H1 (cell line): Measurements from ENCODE around the gene SLC28A1. TPM values are rescaled to one million over a fixed set of nuclear protein-coding genes. Genes with fewer than 3 reads are reported as not detected.

ENCODE experiments used
- CTCF ChIA-PET: fragments of 300-600 bp; sonication (Branson Sonifier 250); formaldehyde crosslinking; loops from one replicate; lab custom pipeline; 2021; ENCODE audit not compliant: partially characterized antibody; lab: Charles Lee
- POLR2A ChIA-PET: fragments of 300-600 bp; sonication (Branson Sonifier 250); formaldehyde crosslinking; loops from one replicate; lab custom pipeline; 2021; ENCODE audit warnings: inconsistent platforms; ENCODE audit not compliant: partially characterized antibody; lab: Charles Lee
- DNase-seq, 2 experiments: peaks; one replicate each; pipeline versions ENCODE4 v3.0.0 to v3.0.0-alpha.2; 2010 to 2022; ENCODE audit warnings: low spot score in 2 of 2, low read depth in 1 of 2, mixed read lengths in 1 of 2
- FAIRE-seq: peaks from 2 replicates; lab custom pipeline; 2011; peaks lifted over from hg19 to GRCh38; lab: Jason Lieb, UNC
- H2AFZ ChIP-seq: 2 replicates; pipeline ENCODE4 v1.8.1; 2012; ENCODE audit warnings: low read length, inconsistent platforms
- H2AK5ac ChIP-seq: 2 replicates; pipeline ENCODE4 v1.6.1; 2013; ENCODE audit warnings: low read depth, low read length
- H2BK120ac ChIP-seq: replicated peaks from 2 replicates; pipeline ENCODE3; 2013; ENCODE audit warnings: low read depth, low read length, inconsistent platforms
- H2BK12ac ChIP-seq: 2 replicates; pipeline ENCODE4 v1.6.1; 2013; ENCODE audit warnings: low read depth, low read length
- H2BK15ac ChIP-seq: 2 replicates; pipeline ENCODE4 v1.6.1; 2013; ENCODE audit warnings: low read length
- H2BK20ac ChIP-seq: 2 replicates; pipeline ENCODE4 v1.6.1; 2013; ENCODE audit warnings: low read length
- H2BK5ac ChIP-seq: 2 replicates; pipeline ENCODE4 v1.6.1; 2013; ENCODE audit warnings: low read depth, low read length
- H3K14ac ChIP-seq: 2 replicates; pipeline ENCODE4 v1.6.1; 2013; ENCODE audit warnings: inconsistent platforms; ENCODE audit not compliant: insufficient read length
- H3K18ac ChIP-seq: 2 replicates; pipeline ENCODE4 v1.6.1; 2013; ENCODE audit warnings: low read length; ENCODE audit errors: extremely low read depth
- H3K23ac ChIP-seq: 2 replicates; pipeline ENCODE4 v1.6.1; 2013; ENCODE audit warnings: inconsistent platforms; ENCODE audit not compliant: insufficient read length
- H3K23me2 ChIP-seq: 2 replicates; pipeline ENCODE4 v1.6.1; 2013; ENCODE audit warnings: low read depth, low read length
- H3K27ac ChIP-seq: 2 replicates; pipeline ENCODE4 v1.6.1; 2011; ENCODE audit warnings: low read depth, low read length, inconsistent platforms
- H3K27me3 ChIP-seq, 4 experiments: replicated peaks in 1 of 4; 1 replicate in 1 of 4; 2 replicates in 3 of 4; pipeline versions ENCODE4 v1.6.1 to v1.8.1; 2011 to 2013; ENCODE audit warnings: low read length in 3 of 4, mild to moderate bottlenecking in 3 of 4, inconsistent platforms in 2 of 4, mixed read lengths in 2 of 4, moderate library complexity in 1 of 4; ENCODE audit not compliant: control insufficient read depth in 3 of 4, insufficient read depth in 3 of 4; ENCODE audit errors: extremely low read depth in 1 of 4
- H3K36me3 ChIP-seq, 4 experiments: 2 replicates each; pipeline versions ENCODE4 v1.6.1 to v1.8.1; 2011 to 2013; ENCODE audit warnings: mild to moderate bottlenecking in 4 of 4, low read length in 3 of 4, moderate library complexity in 2 of 4, control low read depth in 1 of 4, inconsistent platforms in 1 of 4; ENCODE audit not compliant: insufficient read depth in 4 of 4, control insufficient read depth in 2 of 4
- H3K4ac ChIP-seq: replicated peaks from 2 replicates; pipeline ENCODE3; 2013; ENCODE audit warnings: low read length, low read depth, mixed read lengths, inconsistent platforms; ENCODE audit not compliant: insufficient read length
- H3K4me1 ChIP-seq, 4 experiments: replicated peaks in 1 of 4; 1 replicate in 1 of 4; 2 replicates in 3 of 4; pipeline versions ENCODE4 v1.6.1 to v1.8.1; 2011 to 2013; ENCODE audit warnings: low read length in 3 of 4, inconsistent platforms in 2 of 4, mixed read lengths in 1 of 4; ENCODE audit not compliant: insufficient read depth in 4 of 4, control insufficient read depth in 3 of 4
- H3K4me2 ChIP-seq, 2 experiments: 2 replicates each; pipeline versions ENCODE4 v1.6.1 to v1.8.1; 2011 to 2013; ENCODE audit warnings: low read depth in 2 of 2, low read length in 2 of 2, control low read depth in 1 of 2, inconsistent platforms in 1 of 2, mild to moderate bottlenecking in 1 of 2; ENCODE audit not compliant: insufficient read depth in 1 of 2
- H3K4me3 ChIP-seq, 4 experiments: fragments of 200-600, 300-600 bp in 1 of 4; sonication (generic), shearing (Covaris generic), sonication (Bioruptor Twin) in 1 of 4; 2 replicates each; pipeline versions ENCODE4 v1.5.1 to v1.8.1; 2011 to 2016; ENCODE audit warnings: low read length in 4 of 4, low read depth in 3 of 4, control low read depth in 2 of 4, inconsistent platforms in 2 of 4, mild to moderate bottlenecking in 2 of 4, mixed read lengths in 1 of 4, moderate library complexity in 1 of 4; ENCODE audit not compliant: insufficient read depth in 2 of 4; ENCODE audit errors: extremely low read depth in 1 of 4
- H3K56ac ChIP-seq: replicated peaks from 2 replicates; pipeline ENCODE3; 2013; ENCODE audit warnings: low read depth, mild to moderate bottlenecking, mixed read lengths, low read length, inconsistent platforms; ENCODE audit not compliant: insufficient read length
- H3K79me1 ChIP-seq: 2 replicates; pipeline ENCODE4 v1.6.1; 2013; ENCODE audit warnings: low read depth, low read length, control low read depth
- H3K79me2 ChIP-seq, 2 experiments: 2 replicates each; pipeline versions ENCODE4 v1.6.1 to v1.8.1; 2012 to 2013; ENCODE audit warnings: low read length in 2 of 2, mild to moderate bottlenecking in 2 of 2, inconsistent platforms in 1 of 2; ENCODE audit not compliant: insufficient read depth in 2 of 2, control insufficient read depth in 1 of 2
- H3K9ac ChIP-seq, 4 experiments: replicated peaks in 1 of 4; 1 replicate in 1 of 4; 2 replicates in 3 of 4; pipeline versions ENCODE4 v1.6.1 to v1.8.1; 2011 to 2013; ENCODE audit warnings: low read depth in 3 of 4, low read length in 3 of 4, control low read depth in 2 of 4, mild to moderate bottlenecking in 2 of 4, moderate library complexity in 2 of 4, inconsistent platforms in 1 of 4; ENCODE audit errors: extremely low read depth in 1 of 4
- H3K9me3 ChIP-seq, 2 experiments: 2 replicates each; pipeline versions ENCODE4 v1.6.1 to v1.8.1; 2012 to 2013; ENCODE audit warnings: mild to moderate bottlenecking in 2 of 2, moderate library complexity in 2 of 2, control low read depth in 1 of 2, inconsistent platforms in 1 of 2, low read depth in 1 of 2, low read length in 1 of 2, mixed read lengths in 1 of 2; ENCODE audit not compliant: insufficient read depth in 2 of 2
- H4K20me1 ChIP-seq, 2 experiments: replicated peaks in 1 of 2; 2 replicates each; pipeline versions ENCODE3 to v1.8.1; 2011 to 2013; ENCODE audit warnings: inconsistent platforms in 2 of 2, low read length in 2 of 2, mild to moderate bottlenecking in 1 of 2; ENCODE audit not compliant: insufficient read depth in 2 of 2, control insufficient read depth in 1 of 2
- H4K5ac ChIP-seq: 2 replicates; pipeline ENCODE4 v1.6.1; 2013; ENCODE audit warnings: low read length, low read depth, mixed read lengths, inconsistent platforms; ENCODE audit not compliant: insufficient read length
- H4K8ac ChIP-seq: 2 replicates; pipeline ENCODE4 v1.8.0; 2013; ENCODE audit warnings: mild to moderate bottlenecking, moderate library complexity, low read length, inconsistent platforms; ENCODE audit not compliant: insufficient read depth; ENCODE audit errors: extremely low read depth
- H4K91ac ChIP-seq: replicated peaks from 2 replicates; pipeline ENCODE3; 2013; ENCODE audit warnings: low read length, mixed read lengths, inconsistent platforms; ENCODE audit not compliant: insufficient read length
- CTCF ChIP-seq, 3 experiments: IDR thresholded peaks; 1 replicate in 2 of 3; 2 replicates in 1 of 3; pipeline versions ENCODE4 v1.5.1 to v1.6.1; 2011; ENCODE audit warnings: low read length in 3 of 3, mild to moderate bottlenecking in 3 of 3, inconsistent platforms in 2 of 3, low read depth in 1 of 3, moderate library complexity in 1 of 3; ENCODE audit not compliant: insufficient read depth in 1 of 3; ENCODE audit errors: control extremely low read depth in 1 of 3
- RAD21 ChIP-seq, 2 experiments: IDR thresholded peaks in 1 of 2; conservative IDR thresholded peaks in 1 of 2; 2 replicates each; pipeline ENCODE4 v1.6.1; 2011; ENCODE audit warnings: low read depth in 2 of 2, low read length in 2 of 2, improper control_type of control experiment in 1 of 2, inconsistent platforms in 1 of 2, mild to moderate bottlenecking in 1 of 2, moderate library complexity in 1 of 2
- RBBP5 ChIP-seq: IDR thresholded peaks from 2 replicates; pipeline ENCODE4 v1.7.1; 2012; ENCODE audit warnings: low read depth, mild to moderate bottlenecking, inconsistent platforms, low read length, moderate library complexity, borderline replicate concordance
- YY1 ChIP-seq: IDR thresholded peaks from 2 replicates; pipeline ENCODE4 v1.6.1; 2011; ENCODE audit warnings: low read depth, mild to moderate bottlenecking, low read length
- ZNF274 ChIP-seq: IDR thresholded peaks from 2 replicates; pipeline ENCODE4 v1.7.0; 2012; ENCODE audit warnings: low read length, borderline replicate concordance; ENCODE audit errors: extremely low read depth
- whole genome bisulfite sequencing, 2 experiments: shearing (Covaris generic) in 1 of 2; methylation state at CpG; one replicate each; pipeline versions ENCODE4 v1.1.6 to v1.1.7; 2013 to 2015; ENCODE audit warnings: low lambda C conversion rate in 2 of 2, mixed read lengths in 2 of 2, inconsistent platforms in 1 of 2, low coverage in 1 of 2, missing lambda C conversion rate in 1 of 2; ENCODE audit not compliant: insufficient replicate concordance in 2 of 2, insufficient coverage in 1 of 2, insufficient read length in 1 of 2; ENCODE audit errors: extremely low coverage in 1 of 2, missing lambda C conversion rate in 1 of 2; 5-methylcytosine and 5-hydroxymethylcytosine counted together
- polyA plus RNA-seq, 7 experiments: library from polyadenylated mRNA; depleted of rRNA in 3 of 7; stranded (reverse) in 5 of 7; unstranded in 2 of 7; fragments of >200 nt in 5 of 7; fragments of 200-250 nt in 2 of 7; gene quantifications; 1 replicate in 5 of 7; 2 replicates in 1 of 7; 4 replicates in 1 of 7; pipeline versions ENCODE4 v1.2.1 to v1.2.3, GENCODE V29; 2011 to 2013; ENCODE audit warnings: missing spikeins in 2 of 7, mixed read lengths in 2 of 7
- total RNA-seq: library from RNA; stranded (reverse); fragmentation: NEBNext Ultra II Directional; extraction: Animal tissue kit (Norgen Biotek cat#: 25700); gene quantifications from 2 replicates; pipeline ENCODE4 v1.2.1, GENCODE V29; 2021

The SLC28A1 gene
- total and polyA plus RNA-seq, 2 of the 8 experiments (the other 6 are each of a cell fraction or from before 2014, with no cell fraction given): 0.09 TPM; not detected in 1

DNA sequence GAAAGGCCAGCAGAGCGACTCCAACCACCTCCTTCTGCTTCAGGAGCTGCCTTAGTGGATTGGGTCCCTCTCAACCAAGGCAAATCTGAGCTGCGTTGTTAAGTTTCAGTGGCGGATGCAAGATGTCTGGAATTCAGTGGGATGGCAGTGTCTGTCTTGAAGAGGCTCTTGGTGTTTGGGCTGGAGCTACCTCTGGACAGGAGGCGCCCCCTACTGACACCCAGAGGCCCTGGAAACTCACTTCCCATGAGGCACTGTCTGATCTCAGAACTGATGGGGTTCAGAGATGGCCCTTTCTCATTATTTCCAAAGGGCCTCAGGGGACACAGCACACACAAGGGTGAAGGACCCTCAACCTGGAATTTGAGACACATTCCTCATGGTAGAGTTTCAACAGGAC lies 6.0 kb upstream of the SLC28A1 start:
- FAIRE-seq: no peak
- CTCF ChIA-PET: interaction anchor here (0.6 to 4.6 kb wide), 35 partner anchors 8 to 307 kb away, joined by 3 to 74 read pairs (median 4); no protein-coding TSS in a partner anchor

More for the DNA sequence above, 6.0 kb upstream of the SLC28A1 start:
- Histone ChIP-seq H2BK5ac (no peak overlapping the region), H3K4me2 (no peak overlapping the region), H3K4me3 (no peak overlapping the region), H3K9ac (no peak overlapping the region), H3K14ac (no peak overlapping the region), H2BK15ac (no peak overlapping the region), H3K36me3 (no peaks in the 10 kb centered on the region), H4K5ac (no peak overlapping the region), H2BK120ac (no peak overlapping the region), H3K4ac (no peak overlapping the region), H3K4me1 (peaks cover 0 to 4% (median 0%) of the 10 kb centered on the region in 4 experiments; a peak in 1 of 7 replicates), H3K27ac (no peak overlapping the region), H3K23ac (no peak overlapping the region), H2BK20ac (no peak overlapping the region), H4K20me1 (no peaks in the 10 kb centered on the region), H2AFZ (peak overlapping the region; percentile 28; the same call in 1 of the 2 replicates), H4K91ac (no peak overlapping the region), H3K79me1 (no peaks in the 10 kb centered on the region), H3K79me2 (no peaks in the 10 kb centered on the region), H3K27me3 (no peaks in the 10 kb centered on the region), H3K9me3 (no peaks in the 10 kb centered on the region), H3K18ac (no peak overlapping the region; the same call in 1 of the 2 replicates), H2BK12ac (no peak overlapping the region), H2AK5ac (no peak overlapping the region), H3K23me2 (no peaks in the 10 kb centered on the region), H4K8ac (no peak overlapping the region), H3K56ac (no peak overlapping the region)
- POLR2A ChIA-PET: interaction anchor here (0.6 to 1.8 kb wide), 4 partner anchors 9 to 44 kb away, joined by 3 to 6 read pairs (median 3); no protein-coding TSS in a partner anchor
- TF ChIP-seq RAD21 (IDR thresholded peaks at IDR 0.05 in 1 of 2, conservative IDR thresholded peaks at IDR 0.05 in 1 of 2; ENCODE audit: low read depth in 2 of 2, low read length in 2 of 2) (peak; percentile 87 to 88), RBBP5 (no peak), ZNF274 (no peak), YY1 (0 out of 2 replicates have a peak, but pooled peaks have one; percentile 19), CTCF (IDR thresholded peaks at IDR 0.05; ENCODE audit: control extremely low read depth in 1 of 3, insufficient read depth in 1 of 3, low read depth in 1 of 3, low read length in 3 of 3) (peak; percentile 79 to 89 (median 87))
- peak; percentile 21 to 77 for DNase-seq
- 63% methylated on average over 4 of the region's 4 CpGs; no CpG with 5 or more reads in 1 of the 2 experiments for WGBS, 2 experiments
